Retina (tissue), 1 donor: Measurements from ENCODE around the gene GIMAP8.
"Not testable (repeated sequence)": the region's sequence is repeated elsewhere in the genome, so short reads cannot be mapped to it uniquely, and the experiment has no call there.

Experiments used
- DNase-seq: peaks from one replicate; pipeline ENCODE4 v3.0.0-alpha.2; 2016

GIMAP8 gene

GRCh38 chr7:150516956-150517745, 66.7 kb downstream of the GIMAP8 start:
- DNase-seq: no peak

GRCh38 chr7:150519310-150519709, 68.9 kb downstream of the GIMAP8 start:
- no peak for DNase-seq

DNA sequence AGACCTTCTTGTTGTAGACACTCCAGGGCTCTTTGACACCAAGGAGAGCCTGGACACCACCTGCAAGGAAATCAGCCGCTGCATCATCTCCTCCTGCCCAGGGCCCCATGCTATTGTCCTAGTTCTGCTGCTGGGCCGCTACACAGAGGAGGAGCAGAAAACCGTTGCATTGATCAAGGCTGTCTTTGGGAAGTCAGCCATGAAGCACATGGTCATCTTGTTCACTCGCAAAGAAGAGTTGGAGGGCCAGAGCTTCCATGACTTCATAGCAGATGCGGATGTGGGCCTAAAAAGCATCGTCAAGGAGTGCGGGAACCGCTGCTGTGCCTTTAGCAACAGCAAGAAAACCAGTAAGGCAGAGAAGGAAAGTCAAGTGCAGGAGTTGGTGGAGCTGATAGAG, 69.7 kb downstream of the GIMAP8 start:
- DNase-seq: no peak

DNA sequence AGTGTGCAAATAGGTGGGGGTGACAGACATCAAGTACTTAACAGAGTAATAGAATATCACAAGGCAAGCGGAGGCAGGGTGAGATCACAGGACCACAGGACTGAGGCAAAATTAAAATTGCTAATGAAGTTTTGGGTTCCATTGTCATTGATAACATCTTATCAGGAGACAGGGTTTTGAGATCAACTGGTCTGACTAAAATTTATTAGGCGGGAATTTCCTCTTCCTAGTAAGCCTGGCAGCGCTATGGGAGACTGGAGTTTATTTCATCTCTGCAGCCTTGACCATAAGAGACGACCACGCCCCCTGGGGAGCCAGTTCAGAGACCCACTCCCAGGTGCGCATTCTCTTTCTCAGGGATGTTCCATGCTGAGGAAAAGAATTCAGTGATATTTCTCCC, 72.5 kb downstream of the GIMAP8 start:
- DNase-seq: not testable (repeated sequence)

GRCh38 chr7:150524018-150524417, 73.6 kb downstream of the GIMAP8 start:
- DNase-seq: no peak
